CD8-positive, alpha-beta memory T cell (primary cell): ENCODE results near the gene RALGAPA2. TPM values are rescaled to one million over a fixed set of nuclear protein-coding genes. Genes with fewer than 3 reads are reported as not detected.

Experiments used
- CTCF ChIA-PET: fragments of 350-600 bp; sonication (Branson Sonifier 250); formaldehyde crosslinking; loops from one replicate; lab custom pipeline; 2021; ENCODE audit warnings: antibody characterized with exemption; lab: Charles Lee
- POLR2A ChIA-PET: fragments of 350-600 bp; sonication (Branson Sonifier 250); formaldehyde crosslinking; loops from one replicate; lab custom pipeline; 2021; ENCODE audit warnings: antibody characterized with exemption; lab: Charles Lee
- DNase-seq, 5 donors: peaks; one replicate each; pipeline versions ENCODE4 v3.0.0 to v3.0.0-alpha.2; 2020 to 2022; ENCODE audit warnings: mixed read lengths in 1 of 5
- H3K27ac ChIP-seq: one replicate; pipeline ENCODE4 v1.7.0; 2013; ENCODE audit warnings: low read depth, mild to moderate bottlenecking, low read length, moderate library complexity
- H3K27me3 ChIP-seq: 2 replicates; pipeline ENCODE4 v1.7.0; 2013; ENCODE audit warnings: low read length, mild to moderate bottlenecking; ENCODE audit not compliant: insufficient read depth, poor library complexity, severe bottlenecking
- H3K36me3 ChIP-seq: 2 replicates; pipeline ENCODE4 v1.7.0; 2013; ENCODE audit warnings: mild to moderate bottlenecking, low read length, moderate library complexity; ENCODE audit not compliant: insufficient read depth
- H3K4me1 ChIP-seq: 2 replicates; pipeline ENCODE4 v1.7.0; 2013; ENCODE audit warnings: mild to moderate bottlenecking, low read length, moderate library complexity; ENCODE audit not compliant: insufficient read depth
- H3K4me3 ChIP-seq: 2 replicates; pipeline ENCODE4 v1.7.0; 2013; ENCODE audit warnings: mild to moderate bottlenecking, low read length
- H3K9me3 ChIP-seq: 2 replicates; pipeline ENCODE4 v1.7.0; 2013; ENCODE audit warnings: mild to moderate bottlenecking, low read length
- H3K27ac Mint-ChIP-seq, 8 donors: one replicate each; pipeline ENCODE4 v1.8.0; 2020 to 2021; ENCODE audit warnings: mixed read lengths in 8 of 8, mild to moderate bottlenecking in 6 of 8, inconsistent platforms in 3 of 8, moderate library complexity in 3 of 8
- H3K27me3 Mint-ChIP-seq, 2 donors: one replicate each; pipeline ENCODE4 v1.8.0; 2020 to 2021; ENCODE audit warnings: mixed read lengths in 2 of 2, mild to moderate bottlenecking in 1 of 2, moderate library complexity in 1 of 2
- H3K36me3 Mint-ChIP-seq, 3 donors: one replicate each; pipeline ENCODE4 v1.8.0; 2020 to 2021; ENCODE audit warnings: mixed read lengths in 3 of 3, inconsistent platforms in 1 of 3, mild to moderate bottlenecking in 1 of 3
- H3K4me1 Mint-ChIP-seq, 3 donors: one replicate each; pipeline ENCODE4 v1.8.0; 2020 to 2021; ENCODE audit warnings: mixed read lengths in 3 of 3, inconsistent platforms in 1 of 3, mild to moderate bottlenecking in 1 of 3
- H3K4me3 Mint-ChIP-seq, 7 donors: one replicate each; pipeline ENCODE4 v1.8.0; 2020 to 2021; ENCODE audit warnings: mixed read lengths in 7 of 7, mild to moderate bottlenecking in 6 of 7, moderate library complexity in 4 of 7, inconsistent platforms in 2 of 7
- H3K9me3 Mint-ChIP-seq, 5 donors: one replicate each; pipeline ENCODE4 v1.8.0; 2020 to 2022; ENCODE audit warnings: mixed read lengths in 5 of 5, mild to moderate bottlenecking in 3 of 5, moderate library complexity in 2 of 5, inconsistent platforms in 1 of 5
- polyA plus RNA-seq: library from polyadenylated mRNA; unstranded; fragments of 300-500 nt; fragmentation: Illumina TruSeq; gene quantifications from one replicate; pipeline ENCODE4 v1.2.3, GENCODE V29; 2021
- total RNA-seq, 2 experiments: library from RNA; stranded (reverse); gene quantifications; one replicate each; pipeline ENCODE4 v1.2.3, GENCODE V29; 2021

The RALGAPA2 gene
- total and polyA plus RNA-seq, 3 experiments from 2014 or later: 7.4 to 14.5 (median 13.4) TPM

DNA sequence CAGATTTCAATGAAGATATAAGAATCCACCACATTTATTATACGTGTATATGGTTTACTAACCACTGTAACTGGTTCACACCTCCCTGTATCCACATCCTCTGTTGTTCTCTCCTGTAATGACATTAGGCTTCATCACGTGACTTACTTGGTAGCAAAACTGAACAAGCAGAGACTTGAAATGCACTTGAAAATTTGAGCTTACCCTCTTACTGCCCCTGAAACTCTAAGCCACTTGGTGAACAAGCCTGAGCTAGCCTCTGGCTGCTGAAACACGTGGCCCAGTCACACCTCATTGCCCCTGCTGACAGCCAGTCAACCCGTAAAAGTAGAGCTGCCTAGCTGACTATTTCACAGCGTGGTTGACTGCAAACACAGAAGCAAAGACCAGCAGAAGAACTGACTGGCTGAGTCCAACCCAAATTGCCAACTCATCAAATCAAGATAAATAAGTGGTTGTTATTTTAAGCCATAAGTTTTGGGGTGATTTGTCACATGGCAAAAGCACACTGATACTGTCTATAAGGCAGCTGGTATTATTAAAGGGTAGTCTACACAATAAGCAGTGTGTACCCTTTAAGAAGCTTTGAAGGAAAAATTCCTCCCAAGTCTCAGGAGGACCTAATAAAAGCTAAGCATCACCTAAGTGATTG, 109.0 kb downstream of the RALGAPA2 start:
- Histone ChIP-seq H3K9me3 (no peaks in the 10 kb centered on the region), H3K27ac (no peak overlapping the region), H3K4me1 (peaks cover 18% of the 10 kb centered on the region), H3K36me3 (peaks cover 4% of the 10 kb centered on the region), H3K4me3 (no peak overlapping the region), H3K27me3 (no peaks in the 10 kb centered on the region)
- CTCF ChIA-PET: interaction anchor here (1.3 kb wide), 1 partner anchor 10 kb away, joined by 6 read pairs; no protein-coding TSS in a partner anchor
- peak in 4 of 5 donors; percentile 9 to 68 (median 34) for DNase-seq
- H3K4me1 Mint-ChIP-seq: peaks cover 31 to 36% (median 35%) of the 10 kb centered on the region in 3 donors
- POLR2A ChIA-PET: no interaction called here
- H3K9me3 Mint-ChIP-seq: no peaks in the 10 kb centered on the region
- no peaks in the 10 kb centered on the region for H3K27me3 Mint-ChIP-seq
- H3K36me3 Mint-ChIP-seq: peaks cover 0 to 46% (median 20%) of the 10 kb centered on the region in 3 donors
- H3K27ac Mint-ChIP-seq: peak overlapping the region in 7 of 8 donors; percentile 34 to 90 (median 77)
- H3K4me3 Mint-ChIP-seq: peak overlapping the region; percentile 4 to 65 (median 33)

DNA sequence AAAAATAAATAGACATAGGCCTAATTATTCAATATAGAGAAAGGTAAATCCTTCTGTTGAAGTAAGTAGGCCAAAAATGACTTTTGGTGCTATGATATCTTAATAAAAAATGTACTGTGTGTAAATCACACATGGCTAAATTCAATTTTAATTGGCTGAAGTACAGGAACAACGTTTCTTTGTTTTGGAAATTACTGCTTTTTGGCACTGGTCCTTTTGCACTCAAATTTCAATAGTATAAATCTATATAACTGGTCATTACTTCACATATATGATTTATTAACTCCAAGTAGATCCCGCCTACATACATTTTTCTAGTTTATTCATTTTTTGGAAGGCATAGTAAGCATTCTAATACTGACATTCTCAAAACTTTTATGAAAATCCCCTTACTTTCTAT, 114.5 kb downstream of the RALGAPA2 start:
- Mint-ChIP-seq H3K4me1 (peaks cover 7 to 15% (median 12%) of the 10 kb centered on the region in 3 donors), H3K27me3 (no peaks in the 10 kb centered on the region), H3K4me3 (no peak overlapping the region), H3K27ac (no peak overlapping the region), H3K36me3 (peaks cover 0 to 39% (median 23%) of the 10 kb centered on the region in 3 donors), H3K9me3 (no peaks in the 10 kb centered on the region)
- ChIA-PET CTCF (no interaction called here), POLR2A (no interaction called here)
- no peaks in the 10 kb centered on the region for H3K9me3 ChIP-seq
- DNase-seq: no peak
- no peak overlapping the region for H3K27ac ChIP-seq
- no peak overlapping the region for H3K4me3 ChIP-seq
- peaks cover 4% of the 10 kb centered on the region for H3K36me3 ChIP-seq
- no peaks in the 10 kb centered on the region for H3K27me3 ChIP-seq
- peaks cover 6% of the 10 kb centered on the region for H3K4me1 ChIP-seq

DNA sequence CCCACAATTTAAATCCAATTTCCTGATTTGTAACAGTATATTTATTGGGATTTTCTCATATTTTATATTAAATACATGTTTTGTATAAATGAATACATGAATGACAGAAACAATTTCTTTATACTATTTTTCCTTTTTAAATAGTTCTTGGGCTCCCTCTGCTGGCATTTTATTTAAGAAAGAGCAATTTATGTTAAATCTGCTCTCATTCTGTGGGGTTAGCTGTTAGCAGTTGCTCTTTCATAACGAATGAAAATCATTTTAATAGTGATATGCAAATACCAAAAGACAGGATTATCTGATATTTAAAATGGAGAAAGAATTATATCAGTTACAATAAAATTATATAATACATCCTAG, 118.3 kb downstream of the RALGAPA2 start:
- peaks cover 8 to 37% (median 29%) of the 10 kb centered on the region in 3 donors for H3K36me3 Mint-ChIP-seq
- no peak overlapping the region for H3K4me3 Mint-ChIP-seq
- no peak overlapping the region for H3K27ac Mint-ChIP-seq
- DNase-seq: peak in 1 of 5 donors; percentile 1
- Histone ChIP-seq H3K27me3 (no peaks in the 10 kb centered on the region), H3K4me1 (no peaks in the 10 kb centered on the region), H3K4me3 (no peak overlapping the region), H3K27ac (no peak overlapping the region), H3K9me3 (no peaks in the 10 kb centered on the region), H3K36me3 (no peaks in the 10 kb centered on the region)
- H3K27me3 Mint-ChIP-seq: no peaks in the 10 kb centered on the region
- ChIA-PET POLR2A (no interaction called here), CTCF (interaction anchor here (1.5 to 2.0 kb wide), 4 partner anchors 9 to 234 kb away, joined by 4 to 6 read pairs (median 4); no protein-coding TSS in a partner anchor)
- peaks cover 0 to 4% (median 0%) of the 10 kb centered on the region in 3 donors for H3K4me1 Mint-ChIP-seq
- no peaks in the 10 kb centered on the region for H3K9me3 Mint-ChIP-seq

GRCh38 chr20:20593447-20594170, 118.8 kb downstream of the RALGAPA2 start:
- Mint-ChIP-seq H3K4me3 (no peak overlapping the region), H3K27me3 (no peaks in the 10 kb centered on the region)
- DNase-seq: no peak

DNA sequence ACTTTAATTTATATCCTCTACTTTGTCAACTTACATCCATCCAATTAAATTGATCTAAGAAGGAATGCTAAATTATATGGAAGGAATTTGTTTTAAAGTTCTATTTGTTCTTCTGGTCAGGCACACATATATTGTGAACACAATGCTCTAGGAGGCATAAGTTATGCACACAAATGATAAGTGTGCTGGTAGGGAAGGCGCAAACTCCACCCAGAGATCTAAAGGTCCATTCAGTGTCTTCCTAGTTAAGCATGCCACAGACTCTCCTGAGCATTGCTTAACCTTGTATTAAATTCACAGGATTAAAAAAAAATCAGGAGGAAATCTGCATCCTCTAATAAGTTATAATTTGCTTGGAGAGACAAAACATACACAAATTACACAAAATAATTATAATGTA, 127.3 kb downstream of the RALGAPA2 start:
- ChIA-PET POLR2A (no interaction called here), CTCF (no interaction called here)
- Histone ChIP-seq H3K4me3 (no peak overlapping the region), H3K27me3 (no peaks in the 10 kb centered on the region), H3K36me3 (peaks cover 3% of the 10 kb centered on the region), H3K27ac (no peak overlapping the region), H3K9me3 (no peaks in the 10 kb centered on the region), H3K4me1 (no peaks in the 10 kb centered on the region)
- no peaks in the 10 kb centered on the region for H3K4me1 Mint-ChIP-seq
- peaks cover 30 to 84% (median 52%) of the 10 kb centered on the region in 3 donors for H3K36me3 Mint-ChIP-seq
- no peak for DNase-seq
- no peak overlapping the region for H3K4me3 Mint-ChIP-seq
- no peaks in the 10 kb centered on the region for H3K9me3 Mint-ChIP-seq
- H3K27me3 Mint-ChIP-seq: no peaks in the 10 kb centered on the region
- H3K27ac Mint-ChIP-seq: peak overlapping the region in 1 of 8 donors; percentile 73

More at GRCh38 chr20:20593447-20594170, 118.8 kb downstream of the RALGAPA2 start:
- CTCF ChIA-PET: interaction anchor here (1.5 to 1.8 kb wide), 3 partner anchors 10 to 234 kb away, joined by 4 to 6 read pairs (median 4); no protein-coding TSS in a partner anchor
- Histone ChIP-seq H3K4me1 (no peaks in the 10 kb centered on the region), H3K27me3 (no peaks in the 10 kb centered on the region), H3K36me3 (no peaks in the 10 kb centered on the region), H3K9me3 (no peaks in the 10 kb centered on the region), H3K27ac (no peak overlapping the region), H3K4me3 (no peak overlapping the region)
- Mint-ChIP-seq H3K27ac (no peak overlapping the region), H3K4me1 (peaks cover 0 to 4% (median 0%) of the 10 kb centered on the region in 3 donors), H3K9me3 (no peaks in the 10 kb centered on the region), H3K36me3 (peaks cover 8 to 40% (median 28%) of the 10 kb centered on the region in 3 donors)
- POLR2A ChIA-PET: no interaction called here

- peak overlapping the region in 1 of 8 donors; percentile 66 for H3K27ac Mint-ChIP-seq
- Histone ChIP-seq H3K36me3 (peaks cover 4% of the 10 kb centered on the region), H3K27me3 (no peaks in the 10 kb centered on the region), H3K9me3 (no peaks in the 10 kb centered on the region), H3K27ac (no peak overlapping the region), H3K4me3 (no peak overlapping the region), H3K4me1 (no peaks in the 10 kb centered on the region)
- ChIA-PET CTCF (no interaction called here), POLR2A (no interaction called here)
- no peaks in the 10 kb centered on the region for H3K4me1 Mint-ChIP-seq
- H3K4me3 Mint-ChIP-seq: no peak overlapping the region
- DNase-seq: no peak
- peaks cover 27 to 82% (median 54%) of the 10 kb centered on the region in 3 donors for H3K36me3 Mint-ChIP-seq
- H3K9me3 Mint-ChIP-seq: no peaks in the 10 kb centered on the region
- H3K27me3 Mint-ChIP-seq: no peaks in the 10 kb centered on the region
Measured at GRCh38 chr20:20582734-20583133, 129.7 kb downstream of the RALGAPA2 start.

- no peak overlapping the region for H3K4me3 ChIP-seq
- Mint-ChIP-seq H3K27me3 (no peaks in the 10 kb centered on the region), H3K4me3 (no peak overlapping the region), H3K36me3 (peaks cover 12 to 74% (median 45%) of the 10 kb centered on the region in 3 donors), H3K27ac (peak overlapping the region in 2 of 8 donors; percentile 24 to 69), H3K4me1 (no peaks in the 10 kb centered on the region), H3K9me3 (no peaks in the 10 kb centered on the region)
- no peak for DNase-seq
- H3K36me3 ChIP-seq: peaks cover 10% of the 10 kb centered on the region
- CTCF ChIA-PET: interaction anchor here (1.2 kb wide), 1 partner anchor 14 kb away, joined by 3 read pairs; no protein-coding TSS in a partner anchor
- no peaks in the 10 kb centered on the region for H3K27me3 ChIP-seq
- no peak overlapping the region for H3K27ac ChIP-seq
- POLR2A ChIA-PET: no interaction called here
- H3K9me3 ChIP-seq: no peaks in the 10 kb centered on the region
- H3K4me1 ChIP-seq: no peaks in the 10 kb centered on the region
Measured at GRCh38 chr20:20580139-20580538, 132.3 kb downstream of the RALGAPA2 start.

- no peak overlapping the region for H3K4me3 Mint-ChIP-seq
- no peaks in the 10 kb centered on the region for H3K27me3 Mint-ChIP-seq
- Histone ChIP-seq H3K36me3 (peaks cover 8% of the 10 kb centered on the region), H3K9me3 (no peaks in the 10 kb centered on the region), H3K27me3 (no peaks in the 10 kb centered on the region), H3K4me3 (no peak overlapping the region), H3K27ac (no peak overlapping the region), H3K4me1 (no peaks in the 10 kb centered on the region)
- POLR2A ChIA-PET: no interaction called here
- CTCF ChIA-PET: no interaction called here
- no peaks in the 10 kb centered on the region for H3K9me3 Mint-ChIP-seq
- H3K4me1 Mint-ChIP-seq: no peaks in the 10 kb centered on the region
- DNase-seq: no peak
- peak overlapping the region in 2 of 8 donors; percentile 4 to 29 for H3K27ac Mint-ChIP-seq
- H3K36me3 Mint-ChIP-seq: peaks cover 17 to 73% (median 42%) of the 10 kb centered on the region in 3 donors
Measured at GRCh38 chr20:20578838-20579237, 133.6 kb downstream of the RALGAPA2 start.
